ENCODE results near the gene TMEM30A. TPM values are rescaled to one million over a fixed set of nuclear protein-coding genes. Genes with fewer than 3 reads are reported as not detected.

The TMEM30A gene
- total RNA-seq, 1 experiment from 2014 or later: 65.2 TPM

GRCh38 chr6:75287424-75287823 lies 2.8 kb upstream of the TMEM30A start:
- H4K8ac ChIP-seq (replicated peaks; ENCODE audit: insufficient read length, low read depth, low read length): no peak overlapping the region
- H3K4me1 Mint-ChIP-seq: peaks cover 33 to 39% of the 10 kb centered on the region in 2 experiments
- H2AFZ ChIP-seq (ENCODE audit: low read length): no peak overlapping the region
- no peaks in the 10 kb centered on the region for H3K27me3 Mint-ChIP-seq (ENCODE audit: low read depth)
- no peak for DNase-seq
- TF ChIP-seq CTCF (conservative IDR thresholded peaks at IDR 0.05): no peak
- H4K5ac ChIP-seq (ENCODE audit: insufficient read length, low read depth, low read length): no peak overlapping the region
- H3K27me3 ChIP-seq (ENCODE audit: insufficient read depth, low read length): no peaks in the 10 kb centered on the region
- no peak overlapping the region for H3K18ac ChIP-seq (ENCODE audit: insufficient read length, low read depth, low read length)
- no peak overlapping the region for H3K4me2 ChIP-seq (ENCODE audit: insufficient read depth, insufficient read length, low read length)
- peaks cover 0 to 4% (median 2%) of the 10 kb centered on the region in 3 experiments; a peak in 2 of 7 replicates for H3K36me3 Mint-ChIP-seq (ENCODE audit: insufficient read depth in 1 of 3, low read depth in 3 of 3)
- no peak overlapping the region for H3K14ac ChIP-seq (ENCODE audit: insufficient read depth, low read length)
- no peak overlapping the region for H3T11ph ChIP-seq (ENCODE audit: low read length)
- H3K9me3 Mint-ChIP-seq: no peaks in the 10 kb centered on the region
- no peak overlapping the region for H3K27ac ChIP-seq (ENCODE audit: insufficient read length, low read depth, low read length)
- H3K4me1 ChIP-seq (ENCODE audit: insufficient read depth, low read length): peaks cover 3% of the 10 kb centered on the region; the same call in 1 of the 2 replicates
- H3K4ac ChIP-seq (ENCODE audit: low read depth, low read length): no peak overlapping the region
- H4K20me1 ChIP-seq (ENCODE audit: control insufficient read depth, insufficient read depth, insufficient read length): no peaks in the 10 kb centered on the region
- no peak overlapping the region for H3K4me3 Mint-ChIP-seq
- H3K79me2 ChIP-seq (ENCODE audit: insufficient read depth, low read length): peaks cover 10% of the 10 kb centered on the region; the same call in 1 of the 2 replicates
- no peak overlapping the region for H3K23ac ChIP-seq (ENCODE audit: insufficient read length, low read depth, low read length)
- H2AK5ac ChIP-seq (ENCODE audit: insufficient read length, low read length): no peak overlapping the region
- no peak overlapping the region for H3K9ac ChIP-seq (ENCODE audit: extremely low read depth, insufficient read length, low read length)
- no CpG with 5 or more reads among the region's 1 CpG for WGBS (ENCODE audit: extremely low coverage, insufficient read length, low lambda C conversion rate)
- H2BK15ac ChIP-seq (ENCODE audit: low read depth, low read length): no peak overlapping the region
- no peak overlapping the region for H2BK12ac ChIP-seq (ENCODE audit: insufficient read length, low read depth, low read length)
- no peak overlapping the region for H4K91ac ChIP-seq (ENCODE audit: insufficient read length, low read depth, low read length)
- H3K9me3 ChIP-seq (ENCODE audit: control insufficient read depth, low read depth, low read length): no peaks in the 10 kb centered on the region
- H3K79me1 ChIP-seq (ENCODE audit: insufficient read depth, low read depth, low read length, poor library complexity, severe bottlenecking): no peaks in the 10 kb centered on the region
- H2BK20ac ChIP-seq (ENCODE audit: low read depth, low read length, poor library complexity, severe bottlenecking): no peak overlapping the region
- no peak overlapping the region for H3K27ac Mint-ChIP-seq
- no peak overlapping the region for H3K56ac ChIP-seq (ENCODE audit: insufficient read length, low read depth, low read length)
- no peak overlapping the region for H2BK5ac ChIP-seq (ENCODE audit: insufficient read length, low read length)
- no peak overlapping the region for H2BK120ac ChIP-seq (ENCODE audit: low read depth, low read length, poor library complexity, severe bottlenecking)
- H3K23me2 ChIP-seq (ENCODE audit: insufficient read length, low read depth, low read length, poor library complexity, severe bottlenecking): no peaks in the 10 kb centered on the region
